GM10266 (cell line): ENCODE data around the gene ELFN2.

Source experiments
- DNase-seq: peaks from one replicate; pipeline ENCODE4 v3.0.0; 2012; ENCODE audit errors: extremely low spot score
- CTCF ChIP-seq: IDR thresholded peaks from 2 replicates; pipeline ENCODE4 v1.5.1; 2012; ENCODE audit warnings: mild to moderate bottlenecking, low read depth; ENCODE audit not compliant: control insufficient read depth, insufficient read depth; ENCODE audit errors: missing control alignments

The ELFN2 gene

GRCh38 chr22:37425369-37425768 is 1.9 kb downstream of the ELFN2 start:
- no peak for DNase-seq
- TF ChIP-seq CTCF: no peak

GRCh38 chr22:37423283-37423682 is 4.0 kb downstream of the ELFN2 start:
- TF ChIP-seq CTCF: no peak
- DNase-seq: no peak

GRCh38 chr22:37421468-37421877 is 5.8 kb downstream of the ELFN2 start:
- DNase-seq: no peak

GRCh38 chr22:37420686-37421467 is 6.4 kb downstream of the ELFN2 start:
- TF ChIP-seq CTCF: no peak
- DNase-seq: no peak

More at GRCh38 chr22:37421468-37421877, 5.8 kb downstream of the ELFN2 start:
- no peak for TF ChIP-seq CTCF

- TF ChIP-seq CTCF: no peak
- no peak for DNase-seq
These were observed 7.2 kb downstream of the ELFN2 start for GRCh38 chr22:37419969-37420685.

GRCh38 chr22:37419370-37419968 is 7.8 kb downstream of the ELFN2 start:
- no peak for TF ChIP-seq CTCF
- no peak for DNase-seq
